H1 (cell line): ENCODE data around the gene GCHFR. TPM values are rescaled to one million over a fixed set of nuclear protein-coding genes. Genes with fewer than 3 reads are reported as not detected.

Source experiments
- CTCF ChIA-PET: fragments of 300-600 bp; sonication (Branson Sonifier 250); formaldehyde crosslinking; loops from one replicate; lab custom pipeline; 2021; ENCODE audit not compliant: partially characterized antibody; lab: Charles Lee
- POLR2A ChIA-PET: fragments of 300-600 bp; sonication (Branson Sonifier 250); formaldehyde crosslinking; loops from one replicate; lab custom pipeline; 2021; ENCODE audit warnings: inconsistent platforms; ENCODE audit not compliant: partially characterized antibody; lab: Charles Lee
- DNase-seq, 2 experiments: peaks; one replicate each; pipeline versions ENCODE4 v3.0.0 to v3.0.0-alpha.2; 2010 to 2022; ENCODE audit warnings: low spot score in 2 of 2, low read depth in 1 of 2, mixed read lengths in 1 of 2
- FAIRE-seq: peaks from 2 replicates; lab custom pipeline; 2011; peaks lifted over from hg19 to GRCh38; lab: Jason Lieb, UNC
- H2AFZ ChIP-seq: 2 replicates; pipeline ENCODE4 v1.8.1; 2012; ENCODE audit warnings: low read length, inconsistent platforms
- H2AK5ac ChIP-seq: 2 replicates; pipeline ENCODE4 v1.6.1; 2013; ENCODE audit warnings: low read depth, low read length
- H2BK120ac ChIP-seq: replicated peaks from 2 replicates; pipeline ENCODE3; 2013; ENCODE audit warnings: low read depth, low read length, inconsistent platforms
- H2BK12ac ChIP-seq: 2 replicates; pipeline ENCODE4 v1.6.1; 2013; ENCODE audit warnings: low read depth, low read length
- H2BK15ac ChIP-seq: 2 replicates; pipeline ENCODE4 v1.6.1; 2013; ENCODE audit warnings: low read length
- H2BK20ac ChIP-seq: 2 replicates; pipeline ENCODE4 v1.6.1; 2013; ENCODE audit warnings: low read length
- H2BK5ac ChIP-seq: 2 replicates; pipeline ENCODE4 v1.6.1; 2013; ENCODE audit warnings: low read depth, low read length
- H3K14ac ChIP-seq: 2 replicates; pipeline ENCODE4 v1.6.1; 2013; ENCODE audit warnings: inconsistent platforms; ENCODE audit not compliant: insufficient read length
- H3K18ac ChIP-seq: 2 replicates; pipeline ENCODE4 v1.6.1; 2013; ENCODE audit warnings: low read length; ENCODE audit errors: extremely low read depth
- H3K23ac ChIP-seq: 2 replicates; pipeline ENCODE4 v1.6.1; 2013; ENCODE audit warnings: inconsistent platforms; ENCODE audit not compliant: insufficient read length
- H3K23me2 ChIP-seq: 2 replicates; pipeline ENCODE4 v1.6.1; 2013; ENCODE audit warnings: low read depth, low read length
- H3K27ac ChIP-seq: 2 replicates; pipeline ENCODE4 v1.6.1; 2011; ENCODE audit warnings: low read depth, low read length, inconsistent platforms
- H3K27me3 ChIP-seq, 4 experiments: replicated peaks in 1 of 4; 1 replicate in 1 of 4; 2 replicates in 3 of 4; pipeline versions ENCODE4 v1.6.1 to v1.8.1; 2011 to 2013; ENCODE audit warnings: low read length in 3 of 4, mild to moderate bottlenecking in 3 of 4, inconsistent platforms in 2 of 4, mixed read lengths in 2 of 4, moderate library complexity in 1 of 4; ENCODE audit not compliant: control insufficient read depth in 3 of 4, insufficient read depth in 3 of 4; ENCODE audit errors: extremely low read depth in 1 of 4
- H3K36me3 ChIP-seq, 4 experiments: 2 replicates each; pipeline versions ENCODE4 v1.6.1 to v1.8.1; 2011 to 2013; ENCODE audit warnings: mild to moderate bottlenecking in 4 of 4, low read length in 3 of 4, moderate library complexity in 2 of 4, control low read depth in 1 of 4, inconsistent platforms in 1 of 4; ENCODE audit not compliant: insufficient read depth in 4 of 4, control insufficient read depth in 2 of 4
- H3K4ac ChIP-seq: replicated peaks from 2 replicates; pipeline ENCODE3; 2013; ENCODE audit warnings: low read length, low read depth, mixed read lengths, inconsistent platforms; ENCODE audit not compliant: insufficient read length
- H3K4me1 ChIP-seq, 4 experiments: replicated peaks in 1 of 4; 1 replicate in 1 of 4; 2 replicates in 3 of 4; pipeline versions ENCODE4 v1.6.1 to v1.8.1; 2011 to 2013; ENCODE audit warnings: low read length in 3 of 4, inconsistent platforms in 2 of 4, mixed read lengths in 1 of 4; ENCODE audit not compliant: insufficient read depth in 4 of 4, control insufficient read depth in 3 of 4
- H3K4me2 ChIP-seq, 2 experiments: 2 replicates each; pipeline versions ENCODE4 v1.6.1 to v1.8.1; 2011 to 2013; ENCODE audit warnings: low read depth in 2 of 2, low read length in 2 of 2, control low read depth in 1 of 2, inconsistent platforms in 1 of 2, mild to moderate bottlenecking in 1 of 2; ENCODE audit not compliant: insufficient read depth in 1 of 2
- H3K4me3 ChIP-seq, 4 experiments: fragments of 200-600, 300-600 bp in 1 of 4; sonication (generic), shearing (Covaris generic), sonication (Bioruptor Twin) in 1 of 4; 2 replicates each; pipeline versions ENCODE4 v1.5.1 to v1.8.1; 2011 to 2016; ENCODE audit warnings: low read length in 4 of 4, low read depth in 3 of 4, control low read depth in 2 of 4, inconsistent platforms in 2 of 4, mild to moderate bottlenecking in 2 of 4, mixed read lengths in 1 of 4, moderate library complexity in 1 of 4; ENCODE audit not compliant: insufficient read depth in 2 of 4; ENCODE audit errors: extremely low read depth in 1 of 4
- H3K56ac ChIP-seq: replicated peaks from 2 replicates; pipeline ENCODE3; 2013; ENCODE audit warnings: low read depth, mild to moderate bottlenecking, mixed read lengths, low read length, inconsistent platforms; ENCODE audit not compliant: insufficient read length
- H3K79me1 ChIP-seq: 2 replicates; pipeline ENCODE4 v1.6.1; 2013; ENCODE audit warnings: low read depth, low read length, control low read depth
- H3K79me2 ChIP-seq, 2 experiments: 2 replicates each; pipeline versions ENCODE4 v1.6.1 to v1.8.1; 2012 to 2013; ENCODE audit warnings: low read length in 2 of 2, mild to moderate bottlenecking in 2 of 2, inconsistent platforms in 1 of 2; ENCODE audit not compliant: insufficient read depth in 2 of 2, control insufficient read depth in 1 of 2
- H3K9ac ChIP-seq, 4 experiments: replicated peaks in 1 of 4; 1 replicate in 1 of 4; 2 replicates in 3 of 4; pipeline versions ENCODE4 v1.6.1 to v1.8.1; 2011 to 2013; ENCODE audit warnings: low read depth in 3 of 4, low read length in 3 of 4, control low read depth in 2 of 4, mild to moderate bottlenecking in 2 of 4, moderate library complexity in 2 of 4, inconsistent platforms in 1 of 4; ENCODE audit errors: extremely low read depth in 1 of 4
- H3K9me3 ChIP-seq, 2 experiments: 2 replicates each; pipeline versions ENCODE4 v1.6.1 to v1.8.1; 2012 to 2013; ENCODE audit warnings: mild to moderate bottlenecking in 2 of 2, moderate library complexity in 2 of 2, control low read depth in 1 of 2, inconsistent platforms in 1 of 2, low read depth in 1 of 2, low read length in 1 of 2, mixed read lengths in 1 of 2; ENCODE audit not compliant: insufficient read depth in 2 of 2
- H4K20me1 ChIP-seq, 2 experiments: replicated peaks in 1 of 2; 2 replicates each; pipeline versions ENCODE3 to v1.8.1; 2011 to 2013; ENCODE audit warnings: inconsistent platforms in 2 of 2, low read length in 2 of 2, mild to moderate bottlenecking in 1 of 2; ENCODE audit not compliant: insufficient read depth in 2 of 2, control insufficient read depth in 1 of 2
- H4K5ac ChIP-seq: 2 replicates; pipeline ENCODE4 v1.6.1; 2013; ENCODE audit warnings: low read length, low read depth, mixed read lengths, inconsistent platforms; ENCODE audit not compliant: insufficient read length
- H4K8ac ChIP-seq: 2 replicates; pipeline ENCODE4 v1.8.0; 2013; ENCODE audit warnings: mild to moderate bottlenecking, moderate library complexity, low read length, inconsistent platforms; ENCODE audit not compliant: insufficient read depth; ENCODE audit errors: extremely low read depth
- H4K91ac ChIP-seq: replicated peaks from 2 replicates; pipeline ENCODE3; 2013; ENCODE audit warnings: low read length, mixed read lengths, inconsistent platforms; ENCODE audit not compliant: insufficient read length
- ASH2L ChIP-seq: fragments of 200-600, 300-600 bp; sonication (generic); IDR thresholded peaks from one replicate; pipeline ENCODE4 v1.7.1; 2017; ENCODE audit warnings: low read length
- EP300 ChIP-seq, 2 experiments: IDR thresholded peaks; 1 replicate in 1 of 2; 2 replicates in 1 of 2; pipeline ENCODE4 v1.6.1; 2011 to 2012; ENCODE audit warnings: low read depth in 2 of 2, low read length in 2 of 2, mild to moderate bottlenecking in 2 of 2, borderline replicate concordance in 1 of 2, inconsistent platforms in 1 of 2, moderate library complexity in 1 of 2
- EZH2 ChIP-seq: fragments of 200-600 bp; sonication (generic); IDR thresholded peaks from 2 replicates; pipeline ENCODE4 v1.7.1; 2012; ENCODE audit warnings: low read depth, mild to moderate bottlenecking, moderate library complexity, low read length, inconsistent platforms; ENCODE audit not compliant: severe bottlenecking
- HDAC2 ChIP-seq, 2 experiments: fragments of 300-600 bp in 1 of 2; sonication (generic) in 1 of 2; IDR thresholded peaks; 2 replicates each; pipeline ENCODE4 v1.6.1; 2011 to 2012; ENCODE audit warnings: low read depth in 2 of 2, low read length in 2 of 2, mild to moderate bottlenecking in 2 of 2, moderate library complexity in 2 of 2, borderline replicate concordance in 1 of 2, inconsistent platforms in 1 of 2
- KDM4A ChIP-seq: IDR thresholded peaks from one replicate; pipeline ENCODE4 v1.7.1; 2012; ENCODE audit warnings: low read depth, mild to moderate bottlenecking, moderate library complexity, low read length, inconsistent platforms; ENCODE audit not compliant: severe bottlenecking
- NRF1 ChIP-seq: IDR thresholded peaks from 2 replicates; pipeline ENCODE4 v1.6.1; 2011; ENCODE audit warnings: mild to moderate bottlenecking, low read depth, low read length, improper control_type of control experiment
- PHF8 ChIP-seq: fragments of 200-600 bp; sonication (generic); conservative IDR thresholded peaks from 2 replicates; pipeline ENCODE4 v1.7.1; 2012; ENCODE audit warnings: low read depth, mild to moderate bottlenecking, inconsistent platforms, low read length, moderate library complexity
- RBBP5 ChIP-seq: IDR thresholded peaks from 2 replicates; pipeline ENCODE4 v1.7.1; 2012; ENCODE audit warnings: low read depth, mild to moderate bottlenecking, inconsistent platforms, low read length, moderate library complexity, borderline replicate concordance
- SIX5 ChIP-seq: IDR thresholded peaks from 2 replicates; pipeline ENCODE4 v1.6.1; 2011; ENCODE audit warnings: mild to moderate bottlenecking, low read depth, low read length
- TAF1 ChIP-seq: IDR thresholded peaks from 2 replicates; pipeline ENCODE4 v1.6.1; 2011; ENCODE audit warnings: mild to moderate bottlenecking, low read depth, low read length
- YY1 ChIP-seq: IDR thresholded peaks from 2 replicates; pipeline ENCODE4 v1.6.1; 2011; ENCODE audit warnings: low read depth, mild to moderate bottlenecking, low read length
- WGBS, 2 experiments: shearing (Covaris generic) in 1 of 2; methylation state at CpG; one replicate each; pipeline versions ENCODE4 v1.1.6 to v1.1.7; 2013 to 2015; ENCODE audit warnings: low lambda C conversion rate in 2 of 2, mixed read lengths in 2 of 2, inconsistent platforms in 1 of 2, low coverage in 1 of 2, missing lambda C conversion rate in 1 of 2; ENCODE audit not compliant: insufficient replicate concordance in 2 of 2, insufficient coverage in 1 of 2, insufficient read length in 1 of 2; ENCODE audit errors: extremely low coverage in 1 of 2, missing lambda C conversion rate in 1 of 2; 5-methylcytosine and 5-hydroxymethylcytosine counted together
- polyA plus RNA-seq, 7 experiments: library from polyadenylated mRNA; depleted of rRNA in 3 of 7; stranded (reverse) in 5 of 7; unstranded in 2 of 7; fragments of >200 nt in 5 of 7; fragments of 200-250 nt in 2 of 7; gene quantifications; 1 replicate in 5 of 7; 2 replicates in 1 of 7; 4 replicates in 1 of 7; pipeline versions ENCODE4 v1.2.1 to v1.2.3, GENCODE V29; 2011 to 2013; ENCODE audit warnings: missing spikeins in 2 of 7, mixed read lengths in 2 of 7
- total RNA-seq: library from RNA; stranded (reverse); fragmentation: NEBNext Ultra II Directional; extraction: Animal tissue kit (Norgen Biotek cat#: 25700); gene quantifications from 2 replicates; pipeline ENCODE4 v1.2.1, GENCODE V29; 2021
- TF ChIP-seq, protein P1 (sequence below): IDR thresholded peaks from 2 replicates; pipeline ENCODE4 v1.6.1; 2011; ENCODE audit warnings: low read depth, mild to moderate bottlenecking, low read length; ENCODE audit not compliant: insufficient read depth

The GCHFR gene
- total and polyA plus RNA-seq, 2 of the 8 experiments (the other 6 are each of a cell fraction or from before 2014, with no cell fraction given): 25.9 to 81.5 TPM

DNA sequence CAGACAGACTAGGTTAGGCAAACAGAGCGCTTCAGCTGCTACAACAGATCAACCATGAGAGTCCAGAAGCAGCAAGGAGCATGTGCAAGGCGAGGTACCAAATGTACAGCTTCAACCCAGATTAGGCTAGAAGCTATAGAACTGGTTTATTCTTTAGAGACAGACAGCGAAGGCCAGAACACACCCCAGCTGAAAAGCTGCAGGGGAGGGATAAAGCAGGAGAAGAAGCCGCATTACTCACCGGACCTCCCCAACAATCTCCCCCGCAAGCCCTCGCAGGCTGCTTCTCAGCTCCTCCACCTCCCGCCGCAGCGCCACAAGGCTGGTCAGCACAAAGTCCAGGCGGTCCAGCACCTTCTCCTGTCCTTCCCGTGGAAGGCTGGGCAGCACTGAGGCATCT is 12.1 kb upstream of the GCHFR start:
- no peak for FAIRE-seq
- TF ChIP-seq SIX5 (no peak), HDAC2 (IDR thresholded peaks at IDR 0.05; ENCODE audit: borderline replicate concordance in 1 of 2, low read depth in 2 of 2, low read length in 2 of 2) (no peak), EZH2 (no peak), EP300 (IDR thresholded peaks at IDR 0.05; ENCODE audit: borderline replicate concordance in 1 of 2, low read depth in 2 of 2, low read length in 2 of 2) (no peak), TAF1 (no peak), PHF8 (no peak), KDM4A (no peak), ASH2L (no peak), RBBP5 (no peak), NRF1 (no peak), YY1 (no peak)
- TF ChIP-seq, protein P1, sequence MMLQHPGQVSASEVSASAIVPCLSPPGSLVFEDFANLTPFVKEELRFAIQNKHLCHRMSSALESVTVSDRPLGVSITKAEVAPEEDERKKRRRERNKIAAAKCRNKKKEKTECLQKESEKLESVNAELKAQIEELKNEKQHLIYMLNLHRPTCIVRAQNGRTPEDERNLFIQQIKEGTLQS: no peak

More for the DNA sequence above, 12.1 kb upstream of the GCHFR start:
- no peak overlapping the region for H3K4me3 ChIP-seq
- no peak overlapping the region for H2BK12ac ChIP-seq
- no peak overlapping the region for H2BK20ac ChIP-seq
- H4K91ac ChIP-seq: no peak overlapping the region
- H3K9ac ChIP-seq: no peak overlapping the region
- H3K79me2 ChIP-seq: peaks cover 0 to 22% of the 10 kb centered on the region in 2 experiments; a peak in 2 of 4 replicates
- H3K27ac ChIP-seq: no peak overlapping the region
- no peak overlapping the region for H4K5ac ChIP-seq
- no peak overlapping the region for H2BK120ac ChIP-seq
- H4K8ac ChIP-seq: peak overlapping the region; percentile 29; the same call in 1 of the 2 replicates
- CTCF ChIA-PET: interaction anchor here (0.6 to 2.7 kb wide), 10 partner anchors 9 to 154 kb away, joined by 3 to 12 read pairs (median 3); no protein-coding TSS in a partner anchor
- peaks cover 0 to 9% (median 0%) of the 10 kb centered on the region in 4 experiments; a peak in 2 of 8 replicates for H3K36me3 ChIP-seq
- POLR2A ChIA-PET: interaction anchor here (1.1 to 1.2 kb wide), 2 partner anchors 26 to 96 kb away, joined by 3 read pairs; no protein-coding TSS in a partner anchor
- H2BK15ac ChIP-seq: no peak overlapping the region
- H3K27me3 ChIP-seq: no peaks in the 10 kb centered on the region
- no peak for DNase-seq
- no peak overlapping the region for H3K18ac ChIP-seq
- no peaks in the 10 kb centered on the region for H4K20me1 ChIP-seq
- peaks cover 5% of the 10 kb centered on the region; the same call in 1 of the 2 replicates for H3K23me2 ChIP-seq
- peaks cover 2% of the 10 kb centered on the region; the same call in 1 of the 2 replicates for H3K79me1 ChIP-seq
- no peak overlapping the region for H3K14ac ChIP-seq
- no peak overlapping the region for H3K56ac ChIP-seq
- H2AFZ ChIP-seq: no peak overlapping the region
- WGBS, 2 experiments: 93% methylated on average over 12 of the region's 12 CpGs; no CpG with 5 or more reads in 1 of the 2 experiments
- no peak overlapping the region for H3K4ac ChIP-seq
- no peak overlapping the region for H2BK5ac ChIP-seq
- H3K4me2 ChIP-seq: no peak overlapping the region
- no peaks in the 10 kb centered on the region for H3K9me3 ChIP-seq
- 0 out of 7 replicates have a peak, but pooled peaks cover 0 to 2% (median under 1%) of the 10 kb centered on the region in 4 experiments for H3K4me1 ChIP-seq
- H2AK5ac ChIP-seq: no peak overlapping the region
- H3K23ac ChIP-seq: no peak overlapping the region
